Astrocyte (in vitro differentiated cells and primary cell): ENCODE measurements around the gene DRICH1.

Experiments used
- CTCF ChIP-seq: IDR thresholded peaks from 2 replicates; pipeline ENCODE4 v1.5.1; 2011; ENCODE audit warnings: low read depth, mild to moderate bottlenecking, inconsistent platforms, low read length, moderate library complexity; ENCODE audit not compliant: insufficient read depth
- EZH2 ChIP-seq: IDR thresholded peaks from 2 replicates; pipeline ENCODE4 v1.6.1; 2012; ENCODE audit warnings: mild to moderate bottlenecking, low read length, inconsistent platforms; ENCODE audit not compliant: insufficient read depth

- TF ChIP-seq CTCF (no peak), EZH2 (no peak)
Observed at GRCh38 chr22:23677701-23677995, 45.5 kb upstream of the DRICH1 start.
